ENCODE results near the gene RFT1. TPM values are rescaled to one million over a fixed set of nuclear protein-coding genes. Genes with fewer than 3 reads are reported as not detected.
"Not testable (repeated sequence)": the region's sequence is repeated elsewhere in the genome, so short reads cannot be mapped to it uniquely, and the experiment has no call there.

RFT1 gene
- total RNA-seq, 1 donor from 2014 or later, result 21.3 TPM

DNA sequence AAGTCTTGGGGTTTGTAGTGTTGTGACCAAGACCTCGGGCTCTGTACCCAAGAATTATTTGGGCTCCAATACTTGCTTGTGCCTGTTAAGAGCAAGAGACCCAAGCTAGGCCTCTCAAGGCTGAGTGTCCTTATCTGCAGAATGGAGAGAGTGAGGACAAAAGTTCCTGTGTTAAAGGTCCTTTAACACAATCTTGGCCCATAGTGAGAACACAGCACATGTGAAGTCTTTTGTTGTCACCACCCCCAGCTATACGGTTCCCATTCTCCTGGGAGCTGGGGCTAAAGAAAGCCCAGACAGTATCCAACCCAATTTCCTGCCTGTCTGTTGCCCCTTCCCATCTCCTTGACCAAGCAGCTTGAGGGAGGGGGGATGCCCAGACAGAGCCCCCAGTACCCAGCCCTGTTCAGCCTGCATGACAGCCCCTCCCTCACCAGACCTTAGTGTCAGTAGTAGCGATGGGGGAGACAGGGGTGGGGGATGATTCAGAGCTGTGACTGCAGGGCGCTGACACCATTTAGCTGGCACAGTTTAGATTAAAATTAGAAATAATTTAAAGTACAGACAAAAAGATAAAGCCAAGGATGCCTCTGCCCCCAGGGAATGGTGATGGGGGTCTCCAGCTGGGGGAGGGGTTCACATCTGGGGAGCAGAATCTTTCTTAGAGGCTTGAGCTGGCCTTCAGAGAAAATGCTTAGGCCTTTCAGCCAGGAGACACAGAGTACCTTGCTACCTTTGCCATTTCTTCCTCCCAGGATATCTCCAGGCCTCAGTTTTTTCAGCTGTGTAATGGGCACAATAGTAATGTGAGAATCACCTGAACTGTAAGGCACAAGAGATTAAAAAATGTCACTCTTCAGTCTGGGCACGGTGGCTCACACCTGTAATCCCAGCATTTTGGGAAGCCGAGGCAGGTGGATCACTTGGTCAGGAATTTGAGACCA is 33.5 kb upstream of the RFT1 start:
- no peak for DNase-seq (ENCODE audit: low spot score)

DNA sequence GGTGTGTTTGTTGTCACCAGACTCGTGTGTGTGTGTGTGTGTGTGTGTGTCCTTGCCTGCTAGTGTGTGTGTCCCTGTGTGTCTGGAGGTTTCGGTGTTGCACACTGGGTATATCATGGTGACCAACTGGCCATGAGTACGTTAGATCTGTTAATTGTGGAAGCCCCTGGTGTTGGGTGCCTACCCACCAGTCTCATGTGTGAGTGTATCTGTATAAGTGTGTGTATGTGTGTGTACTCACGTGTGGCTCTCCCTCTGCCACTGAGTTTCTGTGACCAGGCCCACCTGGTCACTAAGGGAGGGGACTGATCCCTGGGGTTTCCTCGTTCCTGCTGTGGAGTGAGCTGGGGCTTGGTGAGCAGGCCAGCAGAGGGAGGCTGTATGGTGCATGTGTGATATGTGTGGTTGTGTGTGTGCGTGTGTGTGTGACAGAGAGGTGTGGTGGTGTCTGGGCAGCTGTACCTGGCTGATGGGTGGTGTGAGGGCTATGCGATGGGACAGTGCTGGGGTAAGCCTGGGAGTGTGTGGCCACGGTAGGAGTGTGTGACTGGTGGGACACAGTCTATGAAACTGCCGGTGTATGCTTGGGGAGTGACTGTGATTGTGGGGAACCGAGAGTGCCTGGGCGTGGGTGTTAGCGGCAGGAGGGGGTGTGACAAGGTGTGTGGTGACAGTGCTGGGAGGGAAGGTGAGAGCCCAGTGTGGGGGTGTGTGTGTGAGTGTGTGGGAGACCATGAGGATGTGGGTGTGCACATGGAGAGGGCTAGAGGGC is 32.6 kb upstream of the RFT1 start:
- DNase-seq (ENCODE audit: low spot score), result peak; percentile 39

DNA sequence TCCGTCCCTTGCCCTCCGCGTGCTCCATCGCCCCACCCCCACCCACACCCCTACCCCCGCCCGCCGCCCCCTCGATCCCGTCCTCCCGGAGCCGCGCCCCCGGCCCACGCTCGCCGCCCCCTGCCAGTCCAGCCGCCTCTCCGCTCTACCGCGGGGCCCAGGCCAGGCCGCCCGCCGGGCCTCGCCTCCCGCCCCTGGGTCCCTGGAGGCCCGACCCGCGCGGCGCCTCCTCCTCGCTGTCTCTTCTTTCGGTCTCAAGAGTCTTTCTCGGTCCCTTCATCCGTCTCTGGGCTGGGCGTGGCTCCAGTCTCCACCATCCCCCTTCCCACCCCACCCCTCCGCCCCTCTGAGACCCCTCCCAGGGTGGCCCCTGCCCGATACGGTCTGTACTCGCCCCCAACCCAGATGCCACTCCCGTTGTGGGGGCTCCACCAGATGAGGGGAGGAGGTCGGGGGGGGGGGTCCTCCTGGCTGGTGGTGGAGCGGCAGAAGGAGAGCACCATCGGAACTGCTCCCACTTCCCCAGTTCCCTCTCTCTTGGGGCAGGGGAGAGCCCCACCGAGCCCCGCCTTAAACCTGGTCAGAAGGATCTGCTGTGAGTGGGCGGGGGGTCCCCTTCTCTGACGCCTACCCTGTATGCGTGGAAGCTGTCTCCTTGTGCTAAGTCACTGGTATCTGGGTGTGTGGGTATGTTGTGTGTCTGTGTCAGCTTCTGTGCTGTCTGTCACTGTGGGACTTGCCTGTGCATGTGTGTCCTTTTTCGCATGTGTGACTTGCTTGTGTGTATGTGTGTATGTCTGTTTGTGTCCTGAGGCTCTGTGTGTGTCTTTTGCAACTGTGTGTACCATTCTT is 31.8 kb upstream of the RFT1 start:
- no peak for DNase-seq (ENCODE audit: low spot score)

DNA sequence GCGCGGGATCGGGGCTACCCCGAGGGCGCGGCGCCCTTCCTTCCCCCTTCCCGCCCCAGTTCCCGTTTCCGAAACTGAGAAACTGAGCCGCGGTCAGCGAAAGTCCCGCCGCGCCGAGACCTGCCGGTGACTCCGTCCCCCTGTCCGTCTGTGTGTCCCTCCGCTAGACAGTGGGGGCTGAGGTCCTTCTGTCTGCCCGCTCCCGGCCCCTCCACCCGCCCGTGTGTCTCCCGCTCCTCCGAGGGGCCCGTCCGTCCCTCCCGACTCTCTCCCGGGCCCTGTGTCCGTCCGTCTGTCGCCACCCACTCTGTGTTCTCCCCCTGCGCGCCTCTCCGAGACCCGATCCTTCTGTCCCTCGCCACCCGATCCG is 31.2 kb upstream of the RFT1 start:
- no peak for DNase-seq (ENCODE audit: low spot score)

DNA sequence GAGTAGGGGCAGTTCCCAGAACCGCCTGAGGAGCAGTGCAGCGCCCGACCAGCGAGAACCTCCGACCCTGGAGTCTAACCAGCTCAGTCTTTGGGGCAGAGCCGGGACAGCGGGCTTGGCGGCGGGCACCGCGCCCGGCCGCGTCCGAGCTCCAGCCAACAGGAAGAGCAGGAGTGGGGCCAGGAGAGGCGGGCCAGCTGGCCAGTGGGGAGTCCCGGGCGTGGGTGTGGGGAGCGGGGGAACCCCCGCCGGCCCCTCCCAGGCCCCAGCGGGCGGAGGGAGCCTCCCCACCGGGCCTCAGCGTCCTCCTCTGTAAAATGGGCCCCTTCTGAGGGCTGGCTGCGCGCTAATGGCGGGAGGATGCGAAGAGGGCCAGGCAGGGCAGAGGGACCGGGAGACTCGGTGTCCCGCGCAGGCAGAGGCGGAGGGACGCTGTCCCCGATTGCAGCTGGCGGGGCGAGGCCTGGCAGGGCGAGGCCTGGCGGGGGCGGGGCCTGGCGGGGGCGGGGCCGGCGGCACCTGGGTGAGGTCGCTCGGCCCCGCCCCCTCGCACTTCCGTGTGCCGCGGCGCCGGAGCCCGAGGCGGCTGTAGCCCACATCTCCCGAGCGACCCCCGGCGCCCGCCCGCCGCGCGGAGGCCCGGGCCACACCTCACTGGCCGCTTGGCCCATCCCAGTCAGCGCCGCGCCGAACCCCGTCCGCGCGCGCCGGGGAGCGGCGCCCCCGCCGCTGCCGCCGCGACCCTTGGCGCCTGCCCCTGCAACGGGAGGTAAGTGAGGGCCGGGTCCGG is 30.6 kb upstream of the RFT1 start, which contains the start of gene PRKCD:
PRKCD (plus strand) TSS at position 550 of the 790 bp plus-strand sequence. CDS start 17,214 bp downstream, outside the sequence.
- DNase-seq (ENCODE audit: low spot score), result peak; percentile 86

DNA sequence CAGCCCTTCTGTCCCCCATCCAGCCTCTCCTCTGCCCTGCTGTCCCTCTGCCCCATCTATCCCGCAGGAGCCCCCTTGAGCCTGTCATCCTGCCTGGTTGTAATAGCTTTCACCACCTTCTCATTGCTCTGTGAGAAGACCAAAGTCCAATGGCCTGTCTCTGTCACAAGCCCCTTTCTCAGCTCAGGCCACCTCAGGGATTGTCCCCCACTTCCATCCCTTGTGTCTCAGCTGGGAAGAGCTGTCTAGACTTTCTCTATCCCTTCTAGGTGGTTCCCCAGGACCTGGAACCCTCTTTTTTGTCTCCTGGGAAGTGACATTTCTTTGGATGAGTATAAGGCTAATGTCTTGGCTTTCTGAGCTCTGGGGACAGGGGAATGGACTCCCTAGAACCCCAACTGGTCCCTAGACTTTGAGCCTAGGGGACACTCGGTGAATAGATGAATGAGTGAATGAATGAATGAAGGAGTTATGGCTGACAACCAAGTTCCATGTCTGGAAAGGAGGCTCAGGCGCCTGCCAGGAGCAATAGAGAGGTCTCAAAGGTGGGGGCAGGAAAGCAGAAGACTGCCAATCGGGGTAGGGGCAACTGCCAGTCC is 29.9 kb upstream of the RFT1 start:
- no peak for DNase-seq (ENCODE audit: low spot score)

DNA sequence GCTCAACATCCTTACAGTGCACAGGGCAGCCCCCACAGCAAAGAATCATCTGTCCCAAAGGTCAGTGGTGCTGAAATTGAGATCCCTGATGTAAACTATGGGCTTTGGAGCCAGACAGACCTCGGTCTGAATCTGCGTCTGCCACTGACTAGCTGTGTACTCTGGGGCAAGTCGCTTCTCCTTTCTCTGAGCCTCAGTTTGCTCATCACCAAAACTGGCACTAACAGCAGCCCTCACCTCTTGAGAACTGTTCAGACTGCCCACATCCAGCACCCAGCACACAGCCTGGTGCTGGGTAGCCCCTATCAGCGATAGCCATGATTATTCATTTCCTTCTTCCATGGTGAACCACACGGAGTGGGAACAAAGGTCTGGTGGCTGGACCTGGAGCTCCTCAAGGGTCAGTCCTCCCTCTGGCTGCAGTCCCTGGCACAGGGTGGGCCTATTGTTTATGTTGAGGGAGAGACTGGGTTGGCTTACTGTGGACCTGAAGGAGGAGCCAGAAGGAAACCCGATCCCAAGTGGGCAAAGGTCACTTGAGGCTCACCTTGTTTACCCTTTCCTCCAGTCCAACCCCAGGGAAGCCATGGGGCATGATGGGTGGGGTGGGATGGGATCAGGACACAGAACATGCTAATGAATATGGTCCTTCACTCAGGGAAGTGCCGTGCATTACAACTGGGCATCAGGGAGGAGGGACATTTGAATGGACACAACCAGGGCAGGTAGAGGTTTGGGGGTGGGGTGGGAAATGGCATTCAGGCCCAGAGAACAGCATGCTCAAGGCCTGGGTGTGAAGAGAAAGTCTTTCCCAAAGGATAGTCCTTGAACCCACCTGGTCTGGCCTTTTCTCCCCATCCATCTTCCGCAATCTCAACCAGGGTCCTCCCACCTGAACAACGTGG is 29.2 kb upstream of the RFT1 start:
- DNase-seq (ENCODE audit: low spot score), result peak; percentile 93

DNA sequence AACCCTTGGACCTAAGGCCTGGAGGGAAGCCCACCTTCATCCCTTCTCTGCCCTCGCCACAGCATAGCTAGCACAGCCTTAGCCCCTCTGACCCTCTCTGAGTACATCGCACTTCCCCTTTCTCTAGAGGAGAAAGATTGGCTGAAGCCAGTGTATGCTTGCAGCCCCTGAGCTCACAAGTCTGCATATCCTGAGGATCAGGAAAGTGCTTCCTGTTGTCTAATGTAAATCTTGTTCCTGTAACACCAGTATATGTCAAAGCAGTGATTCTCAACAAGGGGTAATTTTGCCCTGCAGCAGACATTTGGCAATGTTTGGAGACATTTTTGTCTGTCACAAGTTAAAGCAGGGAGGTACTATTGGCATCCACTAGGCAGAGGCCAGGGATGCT is 28.5 kb upstream of the RFT1 start:
- no peak for DNase-seq (ENCODE audit: low spot score)

DNA sequence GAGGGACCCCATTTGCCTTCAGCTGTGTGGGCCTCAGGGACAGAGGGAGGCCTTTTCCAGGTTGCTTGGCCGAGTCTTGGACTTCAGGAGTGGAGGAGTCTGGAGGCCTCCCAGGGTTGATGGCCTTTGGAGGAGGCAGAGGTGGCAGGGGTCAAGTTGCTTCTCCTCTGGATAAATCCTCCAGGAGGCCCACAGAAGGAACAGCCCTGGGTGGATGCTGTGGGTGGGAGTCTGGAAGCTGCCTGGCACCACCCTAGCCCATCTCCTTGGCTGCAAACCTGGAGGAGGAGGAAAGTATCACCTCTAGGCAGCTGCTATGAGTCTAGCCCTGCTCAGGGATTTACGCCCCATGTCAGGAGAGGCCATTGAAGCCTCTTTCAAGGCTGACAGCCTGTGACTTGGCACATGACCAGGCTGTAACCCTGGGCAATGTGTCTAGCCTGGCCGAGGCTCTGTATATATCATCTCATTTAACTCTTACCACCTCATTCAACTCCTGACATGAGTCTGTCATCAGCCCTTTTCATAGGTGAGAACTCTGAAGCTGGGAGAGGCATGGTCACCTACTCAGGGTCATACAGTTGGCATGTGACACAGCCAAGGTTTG is 27.8 kb upstream of the RFT1 start:
- no peak for DNase-seq (ENCODE audit: low spot score)

DNA sequence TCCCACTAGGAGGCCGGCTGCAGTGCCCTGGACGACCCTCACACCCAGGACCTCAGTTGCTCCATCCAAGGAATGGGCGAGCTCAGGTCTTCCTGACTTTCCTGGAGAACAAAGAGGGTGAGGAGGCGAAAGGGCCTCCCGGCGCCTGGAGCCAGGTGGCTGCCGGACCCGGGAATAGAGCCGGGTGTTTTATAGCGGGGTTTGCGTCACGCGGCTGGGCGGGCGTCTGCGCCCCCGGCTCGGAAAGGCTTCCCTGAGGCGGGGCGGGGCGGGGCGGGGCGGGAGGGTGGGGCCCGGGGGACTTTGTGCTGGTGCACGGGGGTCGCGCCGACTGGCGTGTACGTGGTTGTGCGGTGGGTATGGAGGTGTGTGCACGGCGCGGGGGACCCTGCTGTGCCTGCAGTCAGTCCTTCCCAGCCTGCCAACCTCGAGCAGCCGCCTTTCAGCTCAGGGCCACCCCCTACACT is 26.2 kb upstream of the RFT1 start:
- no peak for DNase-seq (ENCODE audit: low spot score)

DNA sequence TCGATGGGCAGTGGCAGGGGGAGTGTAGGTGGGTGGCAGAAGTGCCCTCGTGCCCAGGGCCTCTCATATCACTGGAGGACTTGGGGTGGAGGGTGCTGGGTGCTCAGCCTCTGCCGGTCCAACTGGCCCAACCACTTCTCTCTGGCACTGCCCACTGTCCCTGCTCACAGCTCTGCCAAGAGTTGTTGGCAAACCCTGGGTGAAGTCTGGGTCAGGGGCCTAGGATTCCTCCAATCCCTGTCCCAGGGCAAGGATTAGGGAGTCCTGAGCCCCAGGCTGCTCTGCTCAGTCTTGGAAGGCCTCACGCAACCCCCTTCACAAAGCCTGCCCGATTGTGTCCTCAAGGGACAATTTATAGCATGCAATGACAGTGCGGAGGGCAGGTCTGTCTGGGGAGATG is 25.5 kb upstream of the RFT1 start:
- DNase-seq (ENCODE audit: low spot score), result peak; percentile 84

DNA sequence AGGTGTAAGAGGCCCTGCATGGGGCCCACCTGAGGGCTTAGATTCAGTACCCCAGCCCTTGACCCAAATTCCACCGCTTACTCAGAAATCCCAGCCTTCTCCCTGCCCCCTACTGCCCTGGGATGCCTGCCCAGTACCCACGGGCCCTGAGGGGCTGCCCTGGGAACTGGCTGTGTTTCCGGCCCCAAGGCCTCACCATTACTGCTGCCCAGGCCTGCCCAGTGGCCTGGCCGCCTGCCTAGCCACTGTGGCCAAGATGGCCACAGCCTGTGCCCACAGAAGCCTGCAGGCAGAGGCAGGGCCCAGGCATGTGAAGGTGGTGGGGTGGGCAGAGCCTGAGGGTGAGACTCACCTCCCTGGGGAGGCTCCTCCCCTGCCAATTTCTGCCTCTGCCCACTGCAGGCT is 24.6 kb upstream of the RFT1 start:
- no peak for DNase-seq (ENCODE audit: low spot score)

DNA sequence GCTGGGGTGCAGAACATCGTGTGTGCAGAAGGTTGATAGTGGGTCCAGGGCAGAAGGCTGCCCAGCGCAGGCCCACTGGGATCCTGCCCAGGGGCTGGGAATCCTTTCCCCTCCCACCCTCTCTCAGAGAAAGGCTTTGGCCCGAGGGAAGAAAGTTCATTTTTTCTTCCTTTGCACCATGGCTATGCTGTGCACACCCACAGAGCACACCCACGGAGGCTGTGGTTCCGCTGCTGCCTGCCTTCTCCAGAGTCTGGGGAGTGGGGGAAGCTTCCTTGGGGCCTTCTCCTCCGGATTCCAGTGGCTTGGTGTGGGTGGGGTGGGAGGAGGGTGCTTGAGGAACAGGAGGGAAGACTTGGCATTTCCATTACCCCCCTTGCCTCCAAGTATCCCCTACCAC is 23.7 kb upstream of the RFT1 start:
- DNase-seq (ENCODE audit: low spot score), result no peak

DNA sequence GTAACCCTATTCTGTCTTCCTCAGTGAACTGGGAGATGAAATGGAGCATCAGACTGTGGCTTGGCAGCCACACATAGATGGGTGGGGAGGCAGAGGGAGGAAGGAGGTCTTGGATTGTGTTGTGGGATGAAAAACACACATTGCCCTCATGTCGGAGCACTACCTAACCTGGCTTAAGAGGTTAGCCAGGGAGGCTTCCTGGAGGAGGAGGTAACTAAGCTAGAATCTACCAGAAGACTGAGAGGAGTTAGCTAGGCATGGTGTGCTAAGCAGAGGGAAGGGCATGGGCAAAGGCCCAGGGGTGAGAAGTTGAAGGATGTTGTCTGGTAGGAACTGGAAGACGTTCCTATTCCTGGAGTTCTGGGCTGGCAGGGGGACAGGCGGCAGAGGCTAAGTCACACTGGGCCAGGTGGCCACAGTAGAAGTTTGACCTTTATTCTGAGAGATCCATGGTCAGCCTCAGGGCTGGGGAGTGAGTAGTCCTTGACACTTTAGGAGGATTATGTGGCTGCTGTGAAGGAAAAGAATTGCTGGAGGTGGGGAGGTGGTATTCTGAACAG is 23.1 kb upstream of the RFT1 start:
- no peak for DNase-seq (ENCODE audit: low spot score)

DNA sequence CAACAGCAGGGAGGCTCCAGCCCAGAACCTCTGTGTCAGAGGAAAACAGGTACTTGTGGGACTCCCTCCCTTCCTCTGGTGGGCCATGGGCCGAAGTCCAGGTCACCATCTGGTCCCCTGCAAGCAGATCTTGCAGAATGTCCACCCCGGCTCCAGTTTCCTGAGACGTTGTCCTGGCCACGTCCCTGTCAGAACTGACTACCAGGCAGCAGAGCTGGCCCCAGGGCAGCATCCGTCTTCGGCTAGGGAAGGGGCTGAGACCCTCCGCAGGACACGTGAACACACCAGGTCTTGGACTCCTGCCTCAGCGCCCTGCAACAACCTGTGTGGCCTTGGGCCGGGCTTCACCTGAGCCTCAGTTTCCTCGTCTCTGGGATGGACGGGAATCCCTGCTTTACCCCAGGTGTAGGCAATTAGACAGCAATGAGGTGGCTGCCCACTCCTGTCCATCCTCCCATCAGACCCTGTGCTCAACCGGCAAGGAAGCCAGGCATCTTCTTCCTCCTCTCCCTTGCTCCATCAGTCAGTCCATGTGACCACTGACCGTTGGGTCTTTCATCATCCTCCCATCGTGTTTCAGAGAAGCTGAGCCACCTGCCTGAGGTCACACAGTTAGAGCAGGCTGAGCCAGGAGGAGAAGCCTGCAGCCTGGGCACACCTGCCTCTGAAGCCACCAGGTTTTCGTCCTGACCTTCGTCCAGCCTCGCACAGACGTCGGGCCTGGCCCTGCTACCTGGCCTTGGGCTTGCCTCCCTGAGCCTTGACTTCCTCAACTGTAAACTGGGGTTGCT is 21.8 kb upstream of the RFT1 start:
- DNase-seq (ENCODE audit: low spot score), result no peak

DNA sequence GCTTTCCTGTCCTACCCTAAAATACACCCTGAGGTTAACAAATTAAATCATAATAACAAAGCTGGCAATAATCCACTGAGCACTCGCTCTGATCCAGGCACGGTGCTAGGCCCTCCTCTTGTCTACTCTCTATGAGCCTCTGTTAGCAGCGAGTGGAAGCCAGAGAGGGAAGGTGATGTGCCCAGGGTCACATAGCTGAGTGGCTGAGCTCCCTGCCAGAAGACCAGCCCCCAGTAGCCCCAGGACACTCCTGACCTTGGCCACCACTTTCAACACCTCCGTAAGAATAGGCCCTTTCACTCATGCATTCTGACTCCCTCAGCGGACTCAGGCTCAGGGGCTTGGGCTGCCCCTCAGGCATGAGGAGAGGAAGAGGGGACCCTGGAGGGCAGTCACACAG is 21.2 kb upstream of the RFT1 start:
- no peak for DNase-seq (ENCODE audit: low spot score)

DNA sequence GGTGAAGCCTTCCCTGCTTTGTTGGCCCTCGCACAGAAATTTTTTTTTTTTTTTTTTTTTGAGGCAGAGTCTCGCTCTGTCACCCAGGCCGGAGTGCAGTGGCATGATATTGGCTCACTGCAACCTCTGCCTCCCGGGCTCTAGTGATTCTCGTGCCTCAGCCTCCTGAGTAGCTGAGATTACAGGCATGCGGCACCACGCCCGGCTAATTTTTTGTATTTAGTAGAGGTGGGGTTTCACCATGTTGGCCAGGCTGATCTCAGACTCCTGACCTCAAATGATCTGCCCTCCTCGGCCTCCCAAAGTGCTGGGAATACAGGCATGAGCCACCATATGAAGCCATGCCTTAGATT is 20.8 kb upstream of the RFT1 start:
- DNase-seq (ENCODE audit: low spot score), result not testable (repeated sequence)

All from mucosa of gallbladder (tissue), 1 donor.